HG03520 (cell line): Measurements from ENCODE around the gene KRTAP5-5.
"Not testable (repeated sequence)": the region's sequence is repeated elsewhere in the genome, so short reads cannot be mapped to it uniquely, and the experiment has no call there.

Experiments used
- ATAC-seq: cut with Tn5 transposase; IDR thresholded peaks from one replicate; pipeline ENCODE4 v1.9.1; 2021; ENCODE audit warnings: mild to moderate bottlenecking, moderate library complexity; ENCODE audit not compliant: unreplicated experiment

The KRTAP5-5 gene, protein sequence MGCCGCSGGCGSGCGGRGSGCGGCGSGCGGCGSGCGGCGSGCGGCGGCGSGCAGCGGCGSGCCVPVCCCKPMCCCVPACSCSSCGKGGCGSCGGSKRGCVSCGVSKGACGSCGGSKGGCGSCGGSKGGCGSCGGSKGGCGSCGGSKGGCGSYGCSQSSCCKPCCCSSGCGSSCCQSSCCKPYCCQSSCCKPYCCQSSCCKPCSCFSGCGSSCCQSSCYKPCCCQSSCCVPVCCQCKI

DNA sequence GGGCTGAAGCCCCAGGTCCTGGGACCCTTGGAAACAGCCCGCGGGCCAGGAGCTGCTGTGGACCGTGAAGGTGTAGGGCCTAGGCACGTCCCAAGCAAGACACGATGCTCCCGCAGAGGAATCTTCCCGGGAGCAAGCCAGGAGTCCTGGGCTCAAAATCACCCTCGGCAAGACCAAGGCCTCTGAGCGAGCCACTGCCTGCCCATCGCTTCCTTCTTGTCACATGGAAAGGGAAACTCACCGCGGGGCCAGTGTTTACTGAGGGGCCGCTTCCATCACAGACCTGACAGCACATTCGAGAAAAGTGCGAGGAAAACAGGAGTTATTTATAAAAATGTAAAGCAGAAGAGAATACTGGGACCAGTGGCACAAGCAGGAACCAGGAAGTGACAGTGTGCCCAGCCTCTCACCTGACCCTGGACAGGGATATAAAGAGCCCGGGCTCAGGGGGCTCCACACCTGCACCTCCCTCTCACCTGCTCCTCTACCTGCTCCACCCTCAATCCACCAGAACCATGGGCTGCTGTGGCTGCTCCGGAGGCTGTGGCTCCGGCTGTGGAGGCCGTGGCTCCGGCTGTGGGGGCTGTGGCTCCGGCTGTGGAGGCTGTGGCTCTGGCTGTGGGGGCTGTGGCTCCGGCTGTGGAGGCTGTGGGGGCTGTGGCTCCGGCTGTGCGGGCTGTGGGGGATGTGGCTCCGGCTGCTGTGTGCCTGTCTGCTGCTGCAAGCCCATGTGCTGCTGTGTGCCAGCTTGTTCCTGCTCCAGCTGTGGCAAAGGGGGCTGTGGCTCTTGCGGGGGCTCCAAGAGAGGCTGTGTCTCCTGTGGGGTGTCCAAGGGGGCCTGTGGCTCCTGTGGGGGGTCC lies at the start of gene KRTAP5-5:
TSS of gene KRTAP5-5 (plus strand) at position 450 of the 860 bp plus-strand sequence. CDS start at position 516, 66 bp downstream.
- ATAC-seq = no peak

DNA sequence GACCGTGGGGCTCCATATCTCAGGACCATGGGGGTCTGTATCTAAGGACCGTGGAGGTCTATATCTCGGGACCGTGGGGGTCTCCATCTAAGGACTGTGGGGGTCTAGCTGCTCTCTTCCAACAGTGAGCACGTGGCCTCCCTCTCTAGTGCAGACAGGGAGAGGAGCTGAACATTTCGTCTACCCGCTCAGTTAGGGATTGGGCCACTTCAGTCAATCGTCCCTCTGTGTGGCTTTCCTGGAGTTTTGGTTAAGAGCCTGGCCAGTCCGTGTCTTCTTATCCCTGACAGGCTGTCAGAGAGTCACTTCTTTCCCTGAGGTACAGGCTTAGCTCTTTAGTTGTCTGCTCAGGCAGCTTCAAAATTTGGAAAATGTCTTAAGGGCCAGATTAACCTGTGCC lies 47.6 kb upstream of the KRTAP5-5 start:
- no peak for ATAC-seq

DNA sequence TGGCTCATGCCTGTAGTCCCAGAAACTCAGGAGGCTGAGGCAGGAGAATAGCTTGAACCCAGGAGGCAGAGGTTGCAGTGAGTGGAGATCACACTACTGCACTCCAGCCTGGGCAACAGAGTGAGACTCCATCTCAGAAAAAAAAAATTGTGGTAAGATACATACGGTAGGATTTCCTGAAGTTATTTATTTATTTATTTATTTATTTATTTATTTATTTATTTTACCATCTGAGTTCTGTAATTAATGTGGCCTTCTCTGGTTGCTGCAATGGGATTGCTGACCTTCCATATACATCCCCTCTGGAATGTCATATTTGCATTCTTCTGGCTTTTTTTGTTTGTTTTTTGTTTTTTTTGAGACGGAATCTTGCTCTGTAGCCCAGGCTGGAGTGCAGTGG lies 46.7 kb upstream of the KRTAP5-5 start:
- ATAC-seq = not testable (repeated sequence)

DNA sequence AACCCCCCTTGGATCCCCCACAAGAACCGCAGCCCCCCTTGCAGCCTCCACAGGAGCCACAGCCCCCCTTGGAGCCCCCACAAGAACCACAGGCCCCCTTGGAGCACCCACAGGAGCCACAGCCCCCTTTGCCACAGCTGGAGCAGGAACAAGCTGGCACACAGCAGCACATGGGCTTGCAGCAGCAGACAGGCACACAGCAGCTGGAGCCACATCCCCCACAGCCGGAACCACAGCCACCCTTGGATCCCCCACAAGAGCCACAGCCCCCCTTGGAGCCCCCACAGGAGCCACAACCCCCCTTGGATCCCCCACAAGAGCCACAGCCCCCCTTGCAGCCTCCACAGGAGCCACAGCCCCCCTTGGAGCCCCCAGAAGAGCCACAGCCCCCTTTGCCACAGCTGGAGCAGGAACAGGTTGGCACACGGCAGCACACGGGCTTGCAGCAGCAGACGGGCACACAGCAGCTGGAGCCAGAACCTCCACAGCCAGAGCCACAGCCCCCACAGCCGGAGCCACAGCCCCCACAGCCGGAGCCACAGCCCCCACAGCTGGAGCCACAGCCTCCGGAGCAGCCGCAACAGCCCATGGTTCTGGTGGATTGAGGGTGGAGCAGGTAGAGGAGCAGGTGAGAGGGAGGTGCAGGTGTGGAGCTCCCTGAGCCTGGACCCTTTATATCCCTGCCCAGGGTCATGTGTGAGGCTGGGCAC lies 44.8 kb upstream of the KRTAP5-5 start, which contains the start of gene KRTAP5-1:
TSS of gene KRTAP5-1 (minus strand) at position 623 of the 710 bp plus-strand sequence. CDS start at position 589, 34 bp downstream.
- ATAC-seq = not testable (repeated sequence)

DNA sequence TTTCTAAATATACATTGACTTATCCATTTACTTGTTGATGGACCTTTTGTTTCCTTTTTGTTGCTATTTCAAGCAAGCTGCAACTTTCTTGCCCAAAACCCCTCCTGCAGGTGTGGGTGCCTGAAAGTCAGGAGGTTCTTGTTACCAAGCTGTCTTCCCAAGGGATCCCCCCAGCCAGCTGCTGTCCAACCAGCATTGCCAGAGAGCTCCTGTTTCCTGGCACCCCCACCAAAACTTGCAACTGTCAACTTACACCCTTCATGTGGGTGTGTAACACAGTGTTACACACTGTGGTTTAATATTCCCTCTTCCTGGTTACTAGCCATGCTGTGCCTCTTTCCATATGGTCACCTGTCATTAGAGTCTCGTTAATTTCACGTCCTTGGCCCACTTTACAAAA lies 42.9 kb upstream of the KRTAP5-5 start:
- no peak for ATAC-seq

DNA sequence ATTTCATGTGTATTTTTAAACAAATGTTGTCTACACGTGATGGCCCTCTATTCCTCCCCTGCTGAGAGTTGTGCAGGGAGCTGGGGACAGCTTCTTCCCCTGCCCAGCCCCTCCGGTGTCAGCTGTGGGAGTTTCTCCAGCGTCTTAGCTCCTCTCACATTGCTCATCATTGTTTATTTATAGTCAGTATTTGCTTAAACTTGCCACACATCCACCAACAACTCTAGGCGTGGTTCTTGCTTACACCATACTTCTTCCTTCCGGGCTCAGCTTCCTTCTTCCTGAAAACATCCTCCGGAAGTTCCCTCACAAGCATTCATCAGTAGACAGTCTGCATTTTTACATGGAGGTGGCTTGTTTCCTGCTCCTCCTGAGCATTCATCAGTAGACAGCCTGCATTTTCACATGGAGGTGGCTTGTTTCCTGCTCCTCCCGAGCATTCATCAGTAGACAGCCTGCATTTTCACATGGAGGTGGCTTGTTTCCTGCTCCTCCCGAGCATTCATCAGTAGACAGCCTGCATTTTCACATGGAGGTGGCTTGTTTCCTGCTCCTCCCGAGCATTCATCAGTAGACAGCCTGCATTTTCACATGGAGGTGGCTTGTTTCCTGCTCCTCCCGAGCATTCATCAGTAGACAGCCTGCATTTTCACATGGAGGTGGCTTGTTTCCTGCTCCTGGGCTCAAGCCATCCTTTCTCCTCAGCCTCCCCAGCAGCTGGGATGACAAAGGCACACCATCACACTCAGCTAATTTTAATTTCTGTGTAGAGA lies 40.2 kb upstream of the KRTAP5-5 start:
- not testable (repeated sequence) for ATAC-seq

DNA sequence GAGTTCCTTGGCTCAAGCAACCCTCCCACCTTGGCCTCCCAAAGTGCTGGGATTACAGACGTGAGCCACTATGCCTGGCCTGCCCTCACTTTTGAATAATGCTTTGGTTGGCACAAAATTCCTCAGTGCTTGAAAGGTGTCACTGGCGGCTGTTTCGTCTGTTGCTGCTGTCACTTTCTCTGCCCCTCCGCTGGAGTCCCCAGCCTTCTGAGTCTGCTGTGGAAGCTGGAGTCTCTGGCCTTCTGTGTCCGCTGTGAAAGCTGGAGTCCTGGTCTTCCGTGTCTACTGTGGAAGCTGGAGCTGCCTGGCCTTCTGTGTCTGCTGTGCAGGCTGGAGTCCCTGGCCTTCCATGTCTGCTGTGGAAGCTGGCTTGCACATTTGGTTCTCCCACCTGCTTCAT lies 39.6 kb upstream of the KRTAP5-5 start:
- no peak for ATAC-seq

DNA sequence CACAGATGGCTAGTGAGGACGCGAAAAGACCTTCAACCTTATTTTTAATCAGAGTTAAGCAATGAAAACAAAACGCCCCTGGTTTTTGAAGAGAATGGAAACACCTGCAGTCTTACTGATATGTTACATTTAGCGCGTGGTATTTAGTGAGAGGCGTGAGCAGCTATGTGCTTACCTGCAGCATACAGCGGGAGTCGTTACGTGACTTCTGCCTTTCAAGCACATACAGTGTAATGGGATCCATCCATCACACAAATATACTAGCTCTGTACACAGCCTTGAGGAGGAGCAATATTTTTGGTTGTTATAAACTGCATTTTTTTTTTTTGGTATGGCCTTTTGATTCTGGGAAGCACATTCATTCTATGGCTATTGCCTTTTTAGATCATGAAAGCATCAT lies 36.9 kb upstream of the KRTAP5-5 start:
- ATAC-seq = no peak

DNA sequence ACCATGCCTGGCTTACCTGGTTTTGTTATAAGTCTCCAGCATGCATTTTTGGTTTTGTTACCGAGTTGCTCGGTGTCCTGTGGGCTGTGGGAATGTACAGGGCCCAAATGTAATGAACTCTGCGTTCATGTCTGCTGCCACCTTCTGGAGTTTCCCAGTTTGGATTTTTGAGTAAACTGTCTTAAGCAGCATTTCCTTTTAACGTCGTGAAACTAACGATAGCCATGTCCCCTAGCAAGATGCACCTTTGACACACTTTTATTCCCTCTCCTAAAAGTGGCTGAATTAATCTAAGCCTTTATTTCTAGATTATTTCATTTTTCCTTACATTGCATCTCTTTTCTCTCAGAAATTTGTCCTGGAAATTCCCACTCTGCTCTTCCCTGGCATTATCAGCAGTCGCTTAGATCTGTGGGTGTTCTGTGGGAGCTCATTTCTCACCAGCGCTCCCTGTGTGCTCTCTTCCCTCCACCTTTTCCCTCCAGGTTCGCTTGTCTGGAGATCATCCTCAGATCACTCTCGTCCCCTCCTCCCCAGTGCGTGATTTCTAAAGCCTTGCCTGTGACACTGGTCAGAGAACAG lies 33.5 kb upstream of the KRTAP5-5 start:
- not testable (repeated sequence) for ATAC-seq

DNA sequence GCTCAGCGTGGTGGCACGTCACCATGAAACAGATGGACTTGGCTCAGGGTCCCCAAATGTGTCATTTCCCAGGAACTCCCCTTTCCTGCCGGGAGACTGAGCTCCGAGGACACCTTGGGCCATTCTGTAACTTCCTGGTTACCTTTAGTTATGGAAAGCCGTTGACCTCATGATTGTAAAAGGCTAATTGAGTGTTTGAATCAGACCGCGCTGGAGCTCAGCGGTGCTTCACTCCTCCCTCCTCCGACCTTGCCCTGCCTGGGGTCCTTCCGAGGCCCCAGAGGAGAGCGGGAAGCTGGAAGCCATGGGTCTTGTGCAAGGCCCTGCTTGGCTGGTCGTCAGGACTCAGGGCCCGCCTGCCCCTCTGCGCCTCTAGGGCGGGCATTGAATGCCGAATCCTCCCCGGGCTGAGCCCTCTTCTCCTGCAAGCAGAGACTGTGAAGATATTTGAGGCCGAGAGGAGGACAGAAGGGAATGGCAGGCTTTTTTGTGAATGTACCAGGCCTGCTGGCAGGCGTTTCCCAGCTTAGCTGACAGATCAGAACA lies 32.9 kb upstream of the KRTAP5-5 start:
- ATAC-seq = not testable (repeated sequence)

DNA sequence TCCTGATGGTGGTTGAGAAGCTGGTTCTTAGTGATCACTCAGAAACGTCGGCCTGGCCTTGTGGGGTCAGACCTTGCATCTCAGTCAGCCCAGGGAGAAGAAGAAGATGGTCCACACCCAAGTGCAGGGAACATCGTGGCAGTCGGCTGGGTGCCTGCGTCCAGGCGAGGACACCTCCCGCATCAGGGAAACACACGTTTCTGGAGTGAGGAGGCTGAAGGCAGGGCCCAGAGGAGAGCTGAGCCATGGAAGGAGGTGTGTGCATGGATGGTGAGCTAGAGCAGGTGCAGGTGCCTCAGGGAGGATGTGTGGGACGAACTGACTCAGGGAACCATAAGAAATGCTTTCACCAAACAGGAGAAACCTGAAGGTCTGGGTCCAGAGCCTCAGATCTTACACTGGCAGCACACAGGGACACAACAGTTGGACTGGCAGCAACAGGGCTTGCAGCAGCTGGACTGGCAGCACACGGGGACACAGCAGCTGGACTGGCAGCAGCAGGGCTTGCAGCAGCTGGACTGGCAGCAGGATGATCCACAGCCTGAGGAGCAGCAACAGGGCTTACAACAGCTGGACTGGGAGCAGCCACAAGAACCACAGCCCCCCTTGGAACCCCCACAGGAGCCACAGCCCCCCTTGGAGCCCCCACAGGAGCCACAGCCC lies 32.1 kb upstream of the KRTAP5-5 start:
- ATAC-seq = no peak

DNA sequence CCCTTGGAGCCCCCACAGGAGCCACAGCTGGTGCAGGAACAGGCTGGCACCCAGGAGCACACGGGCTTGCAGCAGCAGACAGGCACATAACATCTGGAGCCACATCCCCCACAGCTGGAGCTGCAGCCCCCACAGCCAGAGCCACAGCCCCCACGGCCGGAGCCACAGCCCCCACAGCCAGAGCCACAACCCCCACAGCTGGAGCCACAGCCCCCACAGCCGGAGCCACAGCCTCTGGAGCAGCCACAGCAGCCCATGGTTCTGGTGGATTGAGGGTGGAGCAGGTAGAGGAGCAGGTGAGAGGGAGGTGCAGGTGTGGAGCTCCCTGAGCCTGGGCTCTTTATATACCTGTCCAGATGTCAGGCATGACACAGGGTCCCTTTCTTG lies 31.6 kb upstream of the KRTAP5-5 start, which contains the start of gene KRTAP5-2:
TSS of gene KRTAP5-2 (minus strand) at position 301 of the 387 bp plus-strand sequence. CDS start at position 257, 44 bp downstream.
- no peak for ATAC-seq

DNA sequence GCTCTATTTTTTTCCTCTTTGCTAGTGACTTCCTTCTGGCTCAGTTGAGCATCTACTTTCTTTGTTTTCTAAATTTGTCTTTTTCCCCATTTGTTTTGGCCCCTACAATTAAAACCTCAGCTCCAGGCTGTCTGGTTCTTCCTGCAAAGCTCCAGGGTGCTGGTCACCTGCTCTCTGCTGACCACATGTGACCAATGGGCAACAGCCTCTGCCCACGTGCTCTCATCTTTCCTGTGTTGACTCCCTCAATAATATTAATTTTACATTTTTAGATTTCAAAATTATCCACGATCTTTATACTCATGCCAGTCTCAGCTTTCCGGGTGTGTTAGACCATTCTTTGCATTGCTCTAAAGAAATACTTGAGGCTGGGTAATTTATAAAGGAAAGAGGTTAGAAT lies 31.2 kb upstream of the KRTAP5-5 start:
- ATAC-seq = not testable (repeated sequence)

DNA sequence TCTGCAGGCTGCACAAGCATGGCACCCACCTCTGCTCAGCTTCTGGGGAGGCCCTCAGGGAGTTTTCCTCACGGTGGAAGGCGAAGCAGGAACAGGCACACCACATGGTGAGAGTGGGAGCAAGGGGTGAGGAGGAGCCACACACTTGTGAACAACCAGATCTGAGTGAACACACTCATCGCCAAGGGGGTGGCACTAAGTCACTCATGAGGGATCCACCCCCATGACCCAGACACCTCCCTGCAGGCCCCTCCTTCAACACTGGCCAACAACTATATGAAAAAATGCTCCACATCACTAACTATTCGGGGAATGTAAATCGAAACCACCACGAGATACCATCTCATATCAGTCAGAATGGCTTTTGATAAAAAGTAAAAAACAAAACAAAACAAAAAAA lies 30.8 kb upstream of the KRTAP5-5 start:
- ATAC-seq = no peak

DNA sequence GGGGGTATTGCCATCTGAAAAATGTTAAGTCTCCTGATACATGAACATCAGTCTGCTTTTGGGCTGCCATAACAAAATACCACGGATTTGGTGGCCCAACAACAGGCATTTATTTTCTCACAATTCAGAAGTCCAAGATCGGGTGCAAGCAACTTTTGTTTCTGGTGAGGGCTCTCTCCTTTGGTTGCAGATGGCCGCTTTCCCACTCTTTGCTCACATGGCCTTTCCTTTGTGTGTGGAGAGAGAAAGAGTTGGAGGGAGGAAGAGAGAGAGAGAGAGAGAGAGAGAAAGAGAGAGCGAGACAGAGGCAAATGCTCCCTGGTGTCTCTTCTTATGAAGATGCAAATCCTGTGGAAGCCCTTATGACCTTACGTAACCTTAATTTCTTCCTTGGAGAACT lies 28.9 kb upstream of the KRTAP5-5 start:
- ATAC-seq = no peak

DNA sequence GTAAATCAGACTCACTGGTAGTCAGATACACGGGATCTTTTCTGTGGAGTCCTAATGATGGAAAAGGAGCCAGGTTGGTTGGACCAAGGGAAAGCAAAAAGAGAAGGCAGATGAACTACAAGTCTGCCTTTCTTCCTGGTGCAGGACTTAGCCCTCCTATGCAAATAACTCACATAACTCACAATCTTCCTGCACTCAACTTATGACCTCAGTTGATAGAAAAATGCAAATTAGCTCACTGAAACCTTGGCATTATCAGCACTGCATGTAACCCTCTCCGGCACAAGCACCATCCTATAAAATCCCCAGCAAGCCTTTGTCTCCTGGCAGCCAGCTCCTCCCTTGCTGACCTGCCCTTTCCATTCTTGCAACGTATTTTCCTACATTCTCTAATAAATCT lies 27.9 kb upstream of the KRTAP5-5 start:
- not testable (repeated sequence) for ATAC-seq

DNA sequence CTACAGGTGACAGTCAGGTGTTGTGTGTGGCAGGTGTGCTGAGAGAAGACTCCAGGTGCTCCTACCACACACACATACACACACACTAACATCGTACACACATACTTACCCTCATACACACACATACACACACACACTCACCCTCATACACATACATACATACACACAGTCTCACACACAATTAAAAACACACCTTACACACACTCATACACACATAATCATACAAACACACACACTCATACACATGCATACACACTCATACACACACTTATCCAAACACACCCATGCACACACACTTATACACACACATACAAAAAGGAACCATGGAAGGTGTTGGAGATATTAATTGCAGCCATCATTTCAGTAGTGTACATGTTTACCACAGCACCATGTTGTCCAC lies 25.9 kb upstream of the KRTAP5-5 start:
- ATAC-seq = no peak

DNA sequence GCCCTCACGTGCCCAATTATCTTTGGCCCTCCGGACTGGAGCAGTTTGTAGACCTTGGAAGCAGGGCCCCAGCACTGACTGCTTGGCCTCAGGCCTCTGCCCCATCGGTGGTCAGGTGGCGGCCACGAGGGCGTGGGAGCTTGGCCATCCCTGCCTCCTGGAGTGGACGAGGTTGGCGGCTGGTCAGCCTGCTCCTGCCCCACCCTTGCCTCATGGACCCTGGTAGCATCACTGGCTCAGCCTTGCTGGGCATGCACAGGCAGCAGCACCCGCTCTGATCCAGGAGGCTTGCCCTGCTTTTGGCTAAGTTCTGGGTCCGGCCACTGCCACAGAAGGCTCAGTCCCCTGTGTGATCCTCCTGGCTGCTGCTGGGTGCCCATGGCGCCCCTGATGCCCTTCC lies 25.4 kb upstream of the KRTAP5-5 start:
- no peak for ATAC-seq

DNA sequence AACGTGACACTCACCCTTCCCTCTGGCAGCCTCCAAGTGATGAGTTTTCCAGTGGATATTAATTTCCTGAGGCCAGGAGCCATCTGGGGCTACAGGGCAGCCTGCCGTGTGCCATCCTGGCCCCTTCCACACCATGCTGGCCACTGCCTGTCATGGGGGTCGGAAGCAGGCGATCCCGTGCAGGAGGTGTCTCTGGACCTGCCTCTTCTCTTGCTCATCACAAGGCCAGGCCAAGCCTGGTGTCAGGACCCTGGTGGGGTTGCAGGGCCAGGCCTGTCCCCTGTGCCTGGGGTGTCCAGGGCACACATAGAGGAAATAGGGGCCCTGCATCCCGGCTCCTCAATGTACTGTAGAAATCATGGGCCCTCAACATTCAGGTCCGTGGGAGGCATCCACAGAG lies 24.9 kb upstream of the KRTAP5-5 start:
- ATAC-seq = no peak
